ENCODE measurements around the gene KCNH2. TPM values are rescaled to one million over a fixed set of nuclear protein-coding genes. Genes with fewer than 3 reads are reported as not detected.

Gene KCNH2
- total and polyA plus RNA-seq, 9 donors, result 2.0 to 26.3 (median 6.7) TPM

- TF ChIP-seq CTCF (IDR thresholded peaks at IDR 0.05) (no peak), POLR2A (IDR thresholded peaks at IDR 0.05) (no peak), EP300 (IDR thresholded peaks at IDR 0.05) (no peak)
Observed at GRCh38 chr7:150977382-150978125, 567 bp downstream of the KCNH2 start.

DNA sequence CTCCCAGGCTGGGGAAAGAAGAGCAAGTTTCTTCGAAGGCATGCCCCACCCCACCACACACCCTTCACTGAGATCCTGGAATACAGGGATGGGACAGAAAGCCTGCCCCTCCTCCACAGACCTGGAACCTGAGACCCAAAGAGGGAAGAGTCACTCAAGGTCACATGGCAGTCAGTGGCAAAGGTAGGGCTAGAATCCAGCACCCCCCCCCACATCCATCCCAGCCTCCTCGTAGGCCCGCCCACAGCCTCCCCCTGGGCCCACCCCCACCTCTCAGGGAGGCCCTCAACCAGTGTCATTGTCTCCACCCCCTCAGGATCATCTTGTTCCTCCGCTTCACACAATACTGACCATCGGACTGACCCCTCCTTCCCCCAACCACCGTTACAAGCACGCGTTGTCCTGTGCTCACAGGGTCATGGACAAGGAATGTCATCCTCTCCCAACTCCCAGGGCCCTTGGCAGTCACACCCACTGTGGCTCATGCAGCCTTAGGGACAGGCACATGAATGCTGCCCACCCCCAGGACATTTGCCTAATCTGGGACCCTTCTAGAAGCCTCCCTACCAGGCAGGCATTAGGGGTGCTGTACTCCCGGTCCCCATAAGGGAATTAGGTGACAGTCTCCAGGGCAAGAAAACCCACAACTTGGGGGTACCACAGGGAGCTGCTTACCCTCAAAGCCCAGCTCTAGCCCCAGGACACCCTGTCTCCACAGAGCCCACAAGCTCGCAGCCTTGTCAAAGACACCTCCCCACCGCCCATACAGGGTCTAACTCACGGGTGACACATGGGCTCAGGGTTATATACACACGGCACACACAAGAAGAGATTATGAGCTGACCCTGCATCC lies 1.4 kb downstream of the KCNH2 start:
- intact Hi-C loops (cut with DNase I), result loop anchor here in 1 of 4 donors (10.0 kb wide), 1 partner anchor 192 kb away; no protein-coding TSS in a partner anchor
- Histone ChIP-seq H3K36me3 (no peaks in the 10 kb centered on the region), H3K9me3 (no peaks in the 10 kb centered on the region), H3K4me3 (peak overlapping the region; percentile 46), H3K27me3 (no peaks in the 10 kb centered on the region), H3K4me1 (ENCODE audit: insufficient read depth) (peaks cover 22% of the 10 kb centered on the region), H3K27ac (no peak overlapping the region)
- TF ChIP-seq POLR2A (IDR thresholded peaks at IDR 0.05) (no peak), EP300 (IDR thresholded peaks at IDR 0.05) (no peak), CTCF (IDR thresholded peaks at IDR 0.05) (no peak)
- no peak for DNase-seq
- WGBS, 3 donors, result 33 to 38% (median 37%) methylated on average over 12 to 13 of the region's 13 CpGs

More at GRCh38 chr7:150977382-150978125, 567 bp downstream of the KCNH2 start:
- 2 to 3% (median 3%) methylated on average over 45 to 62 of the region's 62 CpGs for WGBS, 3 donors
- no peaks in the 10 kb centered on the region for H3K27me3 ChIP-seq
- no peak overlapping the region for H3K27ac ChIP-seq
- H3K36me3 ChIP-seq, result no peaks in the 10 kb centered on the region
- peak overlapping the region; percentile 46 for H3K4me3 ChIP-seq
- intact Hi-C loops (cut with DNase I), result loop anchor here in 1 of 4 donors (10.0 kb wide), 1 partner anchor 193 kb away; no protein-coding TSS in a partner anchor
- no peak for DNase-seq
- no peaks in the 10 kb centered on the region for H3K9me3 ChIP-seq
- peaks cover 18% of the 10 kb centered on the region for H3K4me1 ChIP-seq (ENCODE audit: insufficient read depth)

DNA sequence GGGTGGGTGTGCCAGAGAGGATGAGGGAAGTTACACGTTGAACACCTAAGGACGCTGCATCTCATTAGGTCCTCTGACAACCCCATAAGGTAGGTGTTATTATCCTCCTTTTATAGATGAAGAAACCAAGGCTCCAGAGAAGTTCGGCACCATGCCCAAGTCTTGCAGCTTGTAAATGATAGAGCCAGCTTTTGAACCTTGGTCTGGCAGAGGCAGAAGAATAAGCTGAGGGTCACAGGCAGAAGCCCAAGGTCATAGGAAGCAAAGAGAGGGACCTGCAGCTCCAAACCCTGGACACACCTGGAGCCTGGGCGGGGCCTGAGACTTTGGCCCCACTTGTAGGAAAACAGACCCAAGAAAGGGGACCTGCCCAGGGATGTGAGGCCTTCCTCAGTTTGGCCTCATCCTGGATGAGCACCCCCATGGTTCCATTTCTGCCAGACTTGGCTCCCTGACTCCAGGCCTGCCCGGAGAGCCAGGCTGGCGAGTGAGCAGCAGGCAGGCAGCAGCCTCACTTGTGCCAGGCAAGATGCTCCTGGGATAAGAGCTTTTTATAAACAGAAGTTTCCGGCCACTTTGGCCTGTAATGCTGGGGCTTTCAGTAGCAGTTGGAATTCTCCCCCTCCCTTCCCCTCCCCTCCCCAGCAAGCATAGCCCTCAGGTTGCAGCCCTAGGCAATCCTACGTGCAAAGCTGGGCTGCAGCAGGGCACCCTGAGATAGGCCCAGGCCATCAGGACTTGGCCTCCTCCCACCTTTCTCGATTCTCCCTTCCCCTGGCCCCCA lies 2.4 kb downstream of the KCNH2 start:
- WGBS, 3 donors, result 78 to 83% (median 82%) methylated on average over 9 of the region's 9 CpGs
- TF ChIP-seq POLR2A (IDR thresholded peaks at IDR 0.05) (no peak), CTCF (IDR thresholded peaks at IDR 0.05) (no peak), EP300 (IDR thresholded peaks at IDR 0.05) (no peak)
- intact Hi-C loops (cut with DNase I), result loop anchor here in 1 of 4 donors (10.0 kb wide), 1 partner anchor 191 kb away; no protein-coding TSS in a partner anchor
- no peak for DNase-seq
- H3K4me1 ChIP-seq (ENCODE audit: insufficient read depth), result peaks cover 32% of the 10 kb centered on the region
- peak overlapping the region; percentile 37 for H3K4me3 ChIP-seq
- H3K27me3 ChIP-seq, result no peaks in the 10 kb centered on the region
- H3K27ac ChIP-seq, result no peak overlapping the region
- no peaks in the 10 kb centered on the region for H3K36me3 ChIP-seq
- H3K9me3 ChIP-seq, result no peaks in the 10 kb centered on the region
